Progenitor cell of endocrine pancreas (in vitro differentiated cells): ENCODE results near the gene ST3GAL2. TPM values are rescaled to one million over a fixed set of nuclear protein-coding genes. Genes with fewer than 3 reads are reported as not detected.

Experiments used
- DNase-seq: peaks from one replicate; pipeline ENCODE4 v3.0.0; 2021; ENCODE audit warnings: low spot score; ENCODE audit not compliant: unreplicated experiment
- H3K27ac Mint-ChIP-seq: 2 replicates; pipeline ENCODE4 v1.8.0; 2021; ENCODE audit warnings: mild to moderate bottlenecking, moderate library complexity, mixed read lengths
- H3K27me3 Mint-ChIP-seq: 2 replicates; pipeline ENCODE4 v1.8.0; 2021; ENCODE audit warnings: mixed read lengths
- H3K36me3 Mint-ChIP-seq: 2 replicates; pipeline ENCODE4 v1.8.0; 2022; ENCODE audit warnings: mixed read lengths; ENCODE audit not compliant: insufficient read depth
- H3K4me1 Mint-ChIP-seq: 2 replicates; pipeline ENCODE4 v1.8.0; 2021; ENCODE audit warnings: low read depth, mixed read lengths
- H3K4me3 Mint-ChIP-seq: 2 replicates; pipeline ENCODE4 v1.8.0; 2021; ENCODE audit warnings: low read depth, mild to moderate bottlenecking, moderate library complexity, mixed read lengths
- H3K9me3 Mint-ChIP-seq: 2 replicates; pipeline ENCODE4 v1.8.0; 2021; ENCODE audit warnings: low read depth, mixed read lengths
- CTCF ChIP-seq: fragments of 200-600 bp; sonication (generic); IDR thresholded peaks from one replicate; pipeline ENCODE4 v1.5.0; 2021; ENCODE audit warnings: antibody characterized with exemption, mild to moderate bottlenecking; ENCODE audit not compliant: unreplicated experiment
- total RNA-seq: library from RNA; stranded (reverse); gene quantifications from 2 replicates; pipeline ENCODE4 v1.2.1, GENCODE V29; 2021

The ST3GAL2 gene
- total RNA-seq, 1 donor from 2014 or later: 37.8 TPM

GRCh38 chr16:70395345-70395901 lies 43.5 kb downstream of the ST3GAL2 start:
- no peaks in the 10 kb centered on the region for H3K9me3 Mint-ChIP-seq
- no peaks in the 10 kb centered on the region for H3K27me3 Mint-ChIP-seq
- no peak overlapping the region for H3K4me3 Mint-ChIP-seq
- TF ChIP-seq CTCF: peak; percentile 76
- DNase-seq: peak; percentile 69
- H3K27ac Mint-ChIP-seq: no peak overlapping the region
- no peaks in the 10 kb centered on the region for H3K36me3 Mint-ChIP-seq
- H3K4me1 Mint-ChIP-seq: no peaks in the 10 kb centered on the region

- no peaks in the 10 kb centered on the region for H3K4me1 Mint-ChIP-seq
- no peak for TF ChIP-seq CTCF
- H3K27ac Mint-ChIP-seq: no peak overlapping the region
- H3K27me3 Mint-ChIP-seq: no peaks in the 10 kb centered on the region
- no peak for DNase-seq
- no peaks in the 10 kb centered on the region for H3K9me3 Mint-ChIP-seq
- no peak overlapping the region for H3K4me3 Mint-ChIP-seq
- H3K36me3 Mint-ChIP-seq: no peaks in the 10 kb centered on the region
Observed at GRCh38 chr16:70394853-70395252, 44.0 kb downstream of the ST3GAL2 start.

GRCh38 chr16:70393662-70394061 lies 45.2 kb downstream of the ST3GAL2 start:
- H3K9me3 Mint-ChIP-seq: no peaks in the 10 kb centered on the region
- no peaks in the 10 kb centered on the region for H3K27me3 Mint-ChIP-seq
- DNase-seq: no peak
- no peak for TF ChIP-seq CTCF
- no peak overlapping the region for H3K27ac Mint-ChIP-seq
- H3K36me3 Mint-ChIP-seq: no peaks in the 10 kb centered on the region
- no peak overlapping the region for H3K4me3 Mint-ChIP-seq
- H3K4me1 Mint-ChIP-seq: no peaks in the 10 kb centered on the region

DNA sequence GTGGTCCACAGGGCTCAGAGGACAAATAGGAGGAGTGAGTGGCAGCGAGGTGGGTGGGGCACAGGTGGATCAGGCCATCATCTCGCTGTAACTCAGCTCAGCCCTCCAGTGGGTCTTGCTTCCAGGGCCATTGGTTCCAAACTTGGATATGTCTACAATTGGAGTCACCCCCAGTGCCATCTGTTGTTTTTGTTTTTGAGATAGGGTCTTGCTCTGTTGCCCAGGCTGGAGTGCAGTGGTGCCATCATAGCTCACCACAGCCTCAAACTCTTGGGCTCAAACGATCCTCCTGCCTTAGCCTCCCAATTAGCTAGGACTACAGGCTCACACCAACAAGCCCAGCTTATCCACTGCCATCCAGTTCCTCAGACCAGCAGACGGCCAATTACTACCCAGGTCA lies 46.3 kb downstream of the ST3GAL2 start:
- Mint-ChIP-seq H3K9me3 (no peaks in the 10 kb centered on the region), H3K36me3 (peaks cover 6% of the 10 kb centered on the region), H3K4me3 (no peak overlapping the region), H3K27ac (peak overlapping the region; percentile 77), H3K4me1 (no peaks in the 10 kb centered on the region), H3K27me3 (no peaks in the 10 kb centered on the region)
- DNase-seq: no peak
- no peak for TF ChIP-seq CTCF

DNA sequence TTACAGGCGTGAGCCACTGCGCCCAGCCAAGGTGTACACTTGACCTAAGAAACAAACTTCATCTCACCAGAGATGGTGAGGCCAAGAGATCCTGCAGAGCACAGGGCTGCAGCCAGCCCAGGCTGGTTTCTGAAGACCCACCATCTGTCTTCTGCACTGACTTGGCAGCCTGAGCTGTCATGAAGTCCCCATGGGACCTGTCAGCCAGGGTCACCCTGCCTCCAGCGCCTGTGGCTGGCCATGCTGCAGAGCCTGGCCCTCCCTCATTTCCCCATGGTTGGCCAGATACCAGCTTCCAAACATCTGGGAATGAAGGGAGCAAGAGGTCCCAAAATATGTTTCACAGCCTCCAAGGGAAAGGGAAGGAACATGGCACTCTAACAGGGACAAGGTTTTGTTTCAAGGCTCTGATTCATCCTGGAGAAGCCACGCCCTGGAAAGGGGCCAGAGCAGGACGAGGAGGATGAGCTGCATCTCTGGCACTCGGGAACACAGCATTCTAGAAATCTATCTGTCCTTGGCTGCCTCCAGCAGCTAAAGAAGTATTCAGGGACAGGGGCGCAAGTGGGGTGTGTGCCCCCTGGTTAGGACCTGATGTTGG lies 46.9 kb downstream of the ST3GAL2 start:
- Mint-ChIP-seq H3K27ac (no peak overlapping the region), H3K9me3 (no peaks in the 10 kb centered on the region), H3K27me3 (no peaks in the 10 kb centered on the region), H3K36me3 (peaks cover 6% of the 10 kb centered on the region), H3K4me1 (no peaks in the 10 kb centered on the region), H3K4me3 (no peak overlapping the region)
- no peak for TF ChIP-seq CTCF
- DNase-seq: no peak
